Measurements from ENCODE around the gene ZC3H14. TPM values are rescaled to one million over a fixed set of nuclear protein-coding genes. Genes with fewer than 3 reads are reported as not detected.

The ZC3H14 gene
- total and polyA plus RNA-seq, 9 of the 15 experiments (the other 6 are each of a cell fraction or from before 2014, with no cell fraction given) = 21.1 to 109 (median 45.3) TPM

Small RNA genes within 50 kb of the gene (small RNA-seq; reads per million reads assigned to genes)
- not detected for gene RNU4-22P

Other genes starting within 250 kb of the ZC3H14 start
- not detected in 2 replicates for gene KCNK10, start 239.8 kb upstream of the ZC3H14 start, total RNA-seq (2014; rRNA removed)
- not detected in 2 replicates for gene KCNK10, start 239.8 kb upstream of the ZC3H14 start, total RNA-seq (2014; rRNA removed; fragmentation: Illumina TruSeq; extraction: Trizol)
- not detected in 2 replicates for gene KCNK10, start 239.8 kb upstream of the ZC3H14 start, total RNA-seq (2015; rRNA removed; fragmentation: Illumina TruSeq; extraction: Trizol)
- not detected in 2 replicates for gene KCNK10, start 239.8 kb upstream of the ZC3H14 start, total RNA-seq (2021)
- gene KCNK10, start 239.8 kb upstream of the ZC3H14 start, polyA plus RNA-seq (2011; rRNA removed) = not detected in 2 replicates
- not detected in 2 replicates for gene KCNK10, start 239.8 kb upstream of the ZC3H14 start, polyA plus RNA-seq (2014; fragmentation: Illumina TruSeq; extraction: Trizol)
- gene KCNK10, start 239.8 kb upstream of the ZC3H14 start, polyA plus RNA-seq (2014; fragmentation: Nextera tagmentation; extraction: Ambion mirVana) = not detected
- not detected in 2 replicates for gene KCNK10, start 239.8 kb upstream of the ZC3H14 start, polyA plus RNA-seq (2014; rRNA removed)
- 2.5 and 4.2 TPM in 2 replicates for gene SPATA7, start 177.4 kb upstream of the ZC3H14 start, total RNA-seq (2014; rRNA removed)
- 2.7 and 2.8 TPM in 2 replicates for gene SPATA7, start 177.4 kb upstream of the ZC3H14 start, total RNA-seq (2014; rRNA removed; fragmentation: Illumina TruSeq; extraction: Trizol)
- gene SPATA7, start 177.4 kb upstream of the ZC3H14 start, total RNA-seq (2015; rRNA removed; fragmentation: Illumina TruSeq; extraction: Trizol) = 3.2 and 3.3 TPM in 2 replicates
- 2.1 and 2.4 TPM in 2 replicates for gene SPATA7, start 177.4 kb upstream of the ZC3H14 start, total RNA-seq (2021)
- 3.2 and 4.1 TPM in 2 replicates for gene SPATA7, start 177.4 kb upstream of the ZC3H14 start, polyA plus RNA-seq (2011; rRNA removed)
- gene SPATA7, start 177.4 kb upstream of the ZC3H14 start, polyA plus RNA-seq (2014; fragmentation: Illumina TruSeq; extraction: Trizol) = 2.7 and 2.8 TPM in 2 replicates
- gene SPATA7, start 177.4 kb upstream of the ZC3H14 start, polyA plus RNA-seq (2014; fragmentation: Nextera tagmentation; extraction: Ambion mirVana) = under 1 TPM; 0.80 to 0.85 TPM
- gene SPATA7, start 177.4 kb upstream of the ZC3H14 start, polyA plus RNA-seq (2014; rRNA removed) = 2.5 and 3.5 TPM in 2 replicates
- gene PTPN21, start 8.0 kb upstream of the ZC3H14 start, total RNA-seq (2014; rRNA removed) = 1.3 and 1.6 TPM in 2 replicates
- 0.45 and 0.55 TPM in 2 replicates for gene PTPN21, start 8.0 kb upstream of the ZC3H14 start, total RNA-seq (2014; rRNA removed; fragmentation: Illumina TruSeq; extraction: Trizol)
- gene PTPN21, start 8.0 kb upstream of the ZC3H14 start, total RNA-seq (2015; rRNA removed; fragmentation: Illumina TruSeq; extraction: Trizol) = 0.60 and 0.94 TPM in 2 replicates
- gene PTPN21, start 8.0 kb upstream of the ZC3H14 start, total RNA-seq (2021) = 1.9 and 2.2 TPM in 2 replicates
- 0.79 and 1.2 TPM in 2 replicates for gene PTPN21, start 8.0 kb upstream of the ZC3H14 start, polyA plus RNA-seq (2011; rRNA removed)
- gene PTPN21, start 8.0 kb upstream of the ZC3H14 start, polyA plus RNA-seq (2014; fragmentation: Illumina TruSeq; extraction: Trizol) = 1.1 and 1.2 TPM in 2 replicates
- gene PTPN21, start 8.0 kb upstream of the ZC3H14 start, polyA plus RNA-seq (2014; fragmentation: Nextera tagmentation; extraction: Ambion mirVana) = under 1 TPM; 0.06 to 0.22 TPM
- gene PTPN21, start 8.0 kb upstream of the ZC3H14 start, polyA plus RNA-seq (2014; rRNA removed) = 0.62 and 1.6 TPM in 2 replicates
- gene EML5, start 229.9 kb downstream of the ZC3H14 start, total RNA-seq (2014; rRNA removed) = 0.23 and 0.24 TPM in 2 replicates
- gene EML5, start 229.9 kb downstream of the ZC3H14 start, total RNA-seq (2014; rRNA removed; fragmentation: Illumina TruSeq; extraction: Trizol) = 0.29 TPM in 2 replicates
- gene EML5, start 229.9 kb downstream of the ZC3H14 start, total RNA-seq (2015; rRNA removed; fragmentation: Illumina TruSeq; extraction: Trizol) = 0.26 and 0.33 TPM in 2 replicates
- 0.18 and 0.22 TPM in 2 replicates for gene EML5, start 229.9 kb downstream of the ZC3H14 start, total RNA-seq (2021)
- gene EML5, start 229.9 kb downstream of the ZC3H14 start, polyA plus RNA-seq (2011; rRNA removed) = 0.15 and 0.17 TPM in 2 replicates
- 0.04 and 0.19 TPM in 2 replicates for gene EML5, start 229.9 kb downstream of the ZC3H14 start, polyA plus RNA-seq (2014; fragmentation: Illumina TruSeq; extraction: Trizol)
- under 1 TPM; 0.06 to 0.08 TPM for gene EML5, start 229.9 kb downstream of the ZC3H14 start, polyA plus RNA-seq (2014; fragmentation: Nextera tagmentation; extraction: Ambion mirVana)
- gene EML5, start 229.9 kb downstream of the ZC3H14 start, polyA plus RNA-seq (2014; rRNA removed) = 0.27 and 0.34 TPM in 2 replicates

Measured in K562 (cell line).